GM18517 (cell line): ENCODE data around the gene ZMPSTE24.
A peak's percentile ranks its signal among the peaks of the same experiment; 100 is the strongest.
"Not testable (repeated sequence)": the region's sequence is repeated elsewhere in the genome, so short reads cannot be mapped to it uniquely, and the experiment has no call there.

ENCODE experiments used
- ATAC-seq: cut with Tn5 transposase; IDR thresholded peaks from one replicate; pipeline ENCODE4 v1.9.1; 2021; ENCODE audit warnings: mild to moderate bottlenecking, moderate library complexity; ENCODE audit not compliant: unreplicated experiment

ZMPSTE24 gene

DNA sequence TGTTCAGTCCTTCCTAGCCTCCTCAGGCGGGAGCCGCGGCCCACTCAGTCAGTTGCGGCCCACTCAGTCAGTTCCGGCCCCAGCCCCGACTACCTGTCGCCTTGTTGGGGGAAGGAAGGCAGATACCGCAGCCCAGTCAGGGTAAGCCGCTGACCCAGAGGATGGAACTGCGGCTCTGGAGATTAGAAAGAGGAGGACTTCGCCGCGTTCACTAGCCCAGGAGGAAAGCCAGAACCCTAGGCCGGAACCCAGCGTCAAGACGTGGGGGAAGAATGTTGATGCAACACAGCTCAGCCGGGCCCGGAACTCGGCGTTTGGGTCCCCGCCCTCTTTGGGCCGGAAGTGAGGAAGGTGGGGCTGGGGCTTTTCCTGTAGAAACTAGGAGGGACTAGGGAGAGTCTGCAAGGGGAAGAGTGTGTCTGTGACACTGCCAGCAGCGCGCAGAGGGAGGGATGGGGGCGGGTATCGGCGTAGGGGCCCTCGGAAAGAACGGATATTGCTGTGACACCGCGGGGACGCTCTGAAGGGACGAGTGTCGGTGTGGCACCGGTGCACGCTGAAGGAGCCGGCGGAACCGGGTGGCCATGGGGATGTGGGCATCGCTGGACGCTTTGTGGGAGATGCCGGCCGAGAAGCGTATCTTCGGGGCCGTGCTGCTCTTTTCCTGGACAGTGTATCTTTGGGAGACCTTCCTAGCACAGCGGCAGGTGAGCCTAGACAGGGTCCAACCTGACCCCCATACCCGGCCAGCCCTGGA is at the start of gene ZMPSTE24:
TSS of gene ZMPSTE24 (plus strand) at position 549 of the 757 bp plus-strand sequence. CDS start at position 585, 36 bp downstream.
- ATAC-seq: peak; percentile 89

DNA sequence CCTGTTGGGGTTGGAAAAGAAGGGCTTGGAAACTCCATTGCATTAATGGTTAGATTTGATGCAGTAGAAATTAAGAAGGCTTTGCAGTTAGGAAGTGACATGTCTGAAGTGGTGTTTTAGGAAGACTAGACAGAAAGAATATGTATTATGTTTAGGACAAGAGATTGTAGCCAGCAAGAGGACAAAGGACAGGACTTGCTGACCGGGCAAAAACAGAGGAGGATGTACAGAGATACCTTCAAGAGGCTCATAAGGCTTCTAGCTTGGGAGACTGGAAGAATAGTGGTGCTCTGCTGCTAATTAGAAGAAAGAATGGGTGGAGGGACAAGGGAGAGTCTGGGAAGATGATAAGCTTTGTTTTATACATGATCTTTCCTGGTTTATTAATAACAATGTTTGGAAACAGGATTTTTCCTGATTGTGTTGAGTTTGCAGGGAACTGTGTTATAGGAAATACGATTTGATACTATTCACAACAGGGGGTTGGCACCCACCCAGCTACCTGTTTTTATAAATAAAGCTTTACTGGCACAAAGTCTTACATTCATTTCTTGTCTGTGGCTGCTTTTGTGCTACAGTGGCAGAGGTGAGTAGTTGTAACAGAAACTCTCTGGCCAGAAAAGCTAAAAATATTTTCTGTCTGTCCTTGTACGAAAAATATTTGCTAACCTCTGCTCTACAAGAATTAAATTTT is 47.4 kb upstream of the ZMPSTE24 start:
- no peak for ATAC-seq

DNA sequence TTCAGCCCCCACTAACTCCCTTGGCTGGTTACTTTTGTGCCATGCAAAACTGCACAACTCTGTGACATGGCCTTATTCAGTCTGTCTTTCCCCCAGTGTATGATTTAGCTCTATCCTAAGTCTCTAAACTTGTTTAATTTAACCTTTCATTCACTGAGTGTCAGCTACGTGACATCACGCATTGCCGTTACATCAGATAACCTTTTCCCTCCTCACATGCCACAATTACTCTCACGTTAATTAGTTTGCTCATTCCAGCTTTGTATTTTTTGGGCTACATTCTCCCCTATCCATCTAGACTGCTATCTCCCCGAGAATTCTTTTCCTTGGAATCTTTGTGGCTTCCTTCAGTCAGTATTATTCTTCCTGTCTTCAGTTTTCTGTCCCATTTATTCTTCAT is 39.7 kb upstream of the ZMPSTE24 start:
- ATAC-seq: no peak

DNA sequence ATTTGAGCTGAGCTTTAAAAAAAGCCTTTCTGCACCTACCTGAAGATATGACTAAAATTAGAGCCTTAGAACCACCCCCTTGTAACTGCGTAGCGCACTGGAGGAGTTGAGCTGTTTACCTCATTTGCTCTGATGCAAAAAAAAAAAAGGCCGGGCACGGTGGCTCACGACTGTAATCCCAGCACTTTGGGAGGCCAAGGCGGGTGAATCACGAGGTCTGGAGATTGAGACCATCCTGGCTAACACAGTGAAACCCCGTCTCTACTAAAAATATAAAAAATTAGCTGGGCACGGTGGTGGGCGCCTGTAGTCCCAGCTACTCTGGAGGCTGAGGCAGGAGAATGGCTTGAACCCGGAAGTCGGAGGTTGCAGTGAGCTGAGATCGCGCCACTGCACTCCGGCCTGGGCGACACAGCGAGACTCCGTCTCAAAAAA is 36.5 kb upstream of the ZMPSTE24 start:
- not testable (repeated sequence) for ATAC-seq

DNA sequence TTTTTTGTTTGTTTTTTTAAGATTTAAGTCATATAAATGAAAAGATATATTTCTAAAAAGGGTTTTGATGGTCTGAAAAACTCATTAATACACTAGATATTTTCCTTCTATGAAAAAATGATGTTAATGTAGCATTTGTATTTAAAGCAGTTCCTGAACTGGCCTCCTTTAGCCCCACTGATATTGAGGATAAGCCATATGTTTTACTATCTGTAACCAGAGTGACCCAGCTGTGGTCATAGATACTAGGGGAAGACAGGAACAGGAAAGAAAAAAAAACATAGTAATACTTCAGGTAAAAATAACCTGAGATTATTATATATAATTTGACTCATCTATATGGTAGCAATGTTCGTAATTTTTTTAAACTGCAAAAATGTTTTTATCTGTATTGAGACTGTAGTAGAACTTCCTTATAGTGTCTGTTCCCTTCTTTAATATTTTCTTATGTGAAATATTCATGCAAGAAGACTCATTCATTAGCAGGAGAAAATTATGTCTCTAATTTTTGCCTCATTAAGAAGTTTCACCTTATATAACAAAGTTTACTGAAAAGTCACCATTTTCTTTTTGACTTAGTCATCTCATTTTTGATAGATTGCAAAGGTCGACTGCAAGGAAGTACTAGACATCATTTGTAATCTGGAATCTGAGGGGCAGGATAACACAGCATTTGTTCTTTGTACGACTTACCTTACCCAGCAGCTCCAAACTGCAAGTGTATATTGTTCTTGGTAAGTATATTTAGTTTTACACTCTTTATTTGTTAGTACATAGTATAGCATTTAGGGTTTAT is 35.9 kb upstream of the ZMPSTE24 start:
- no peak for ATAC-seq

DNA sequence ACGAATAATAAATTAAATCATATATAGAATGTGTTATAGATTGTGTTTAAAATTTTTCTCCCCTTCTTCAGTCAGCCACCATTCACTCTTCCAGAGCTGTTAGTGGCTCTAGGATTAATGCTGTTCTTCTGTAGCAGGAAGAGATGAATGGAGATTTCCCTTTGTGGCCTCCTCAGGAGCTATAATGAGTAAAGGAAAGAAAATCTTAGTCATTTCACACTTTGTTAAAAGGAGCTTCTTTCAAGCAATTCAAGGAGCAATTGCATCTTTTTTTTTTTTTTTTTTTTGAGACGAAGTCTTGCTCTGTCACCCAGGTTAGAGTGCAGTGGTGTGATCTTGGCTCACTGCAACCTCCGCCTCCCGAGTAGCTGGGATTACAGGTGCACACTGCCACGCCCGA is 34.0 kb upstream of the ZMPSTE24 start:
- no peak for ATAC-seq

DNA sequence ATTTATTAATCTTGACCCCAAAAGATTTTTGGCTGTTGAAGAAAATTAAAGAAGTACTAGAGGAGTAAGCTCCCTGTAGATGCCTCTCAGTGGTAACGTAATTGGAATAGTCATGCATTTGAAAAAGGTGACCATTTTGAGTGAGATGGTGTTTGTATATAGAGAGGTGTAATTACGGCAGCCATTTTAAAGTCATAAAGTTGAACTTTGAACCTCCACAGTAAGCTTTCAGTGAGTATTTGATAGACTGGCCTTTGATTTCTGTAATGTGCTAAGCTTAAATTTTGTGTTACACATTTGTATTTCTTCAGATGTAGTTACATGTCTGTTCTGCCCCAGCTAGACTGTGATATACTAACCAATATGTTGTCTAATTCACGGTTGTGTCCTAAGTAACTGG is 31.8 kb upstream of the ZMPSTE24 start:
- no peak for ATAC-seq

DNA sequence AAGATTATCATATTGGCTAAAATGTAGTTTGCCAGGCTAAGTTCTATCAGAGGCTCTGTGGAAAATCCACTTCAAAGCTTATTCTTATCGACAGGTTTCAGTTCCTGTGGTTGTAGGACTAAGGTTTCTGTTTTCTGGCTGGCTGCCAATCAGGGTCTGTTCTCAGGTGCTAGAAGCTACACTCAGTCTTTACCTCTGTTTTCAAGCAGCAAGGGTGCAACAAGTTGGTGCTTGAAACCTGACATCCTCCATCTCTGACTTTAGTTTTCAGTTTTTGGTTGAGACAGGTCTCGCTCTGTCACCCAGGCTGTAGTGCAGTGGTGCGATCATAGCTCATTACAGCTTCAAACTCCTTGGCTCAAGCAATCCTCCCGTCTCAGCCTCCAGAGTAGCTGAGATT is 25.6 kb upstream of the ZMPSTE24 start:
- peak; percentile 92 for ATAC-seq

DNA sequence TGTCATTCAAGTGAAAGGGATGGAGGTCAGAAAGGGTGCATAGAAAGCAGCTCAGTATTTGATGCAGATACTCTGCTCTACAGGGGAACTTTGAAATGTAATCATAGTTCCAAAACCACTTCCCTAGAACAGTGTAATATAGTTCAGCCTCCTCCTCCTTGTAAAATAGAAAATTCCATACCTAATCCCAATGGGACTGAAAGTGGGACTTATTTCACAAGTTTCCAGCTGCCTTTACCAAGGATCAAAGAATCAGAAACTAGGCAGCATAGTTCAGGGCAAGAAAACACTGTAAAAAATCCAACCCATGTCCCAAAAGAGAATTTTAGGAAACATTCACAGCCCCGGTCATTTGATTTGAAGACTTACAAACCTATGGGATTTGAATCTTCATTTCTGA is 18.4 kb upstream of the ZMPSTE24 start:
- no peak for ATAC-seq

DNA sequence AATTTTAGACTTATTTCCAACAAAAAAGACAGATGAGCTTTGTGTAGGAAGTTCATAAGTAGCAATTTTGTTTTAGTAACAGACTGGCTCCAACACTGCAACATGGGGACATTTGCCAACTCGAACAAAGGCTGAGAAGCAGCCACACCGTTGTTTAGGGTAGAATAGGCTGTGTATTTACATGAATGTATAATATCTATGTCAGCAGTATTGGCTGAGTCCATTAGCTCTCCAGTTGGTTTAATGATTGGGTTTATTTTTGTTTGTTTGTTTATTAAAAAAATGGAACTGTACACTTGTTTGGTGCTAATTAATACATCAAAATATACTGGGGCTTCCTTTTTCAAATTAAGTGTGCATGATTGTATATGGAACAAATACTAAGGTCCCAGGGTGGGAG is 17.6 kb upstream of the ZMPSTE24 start:
- no peak for ATAC-seq

DNA sequence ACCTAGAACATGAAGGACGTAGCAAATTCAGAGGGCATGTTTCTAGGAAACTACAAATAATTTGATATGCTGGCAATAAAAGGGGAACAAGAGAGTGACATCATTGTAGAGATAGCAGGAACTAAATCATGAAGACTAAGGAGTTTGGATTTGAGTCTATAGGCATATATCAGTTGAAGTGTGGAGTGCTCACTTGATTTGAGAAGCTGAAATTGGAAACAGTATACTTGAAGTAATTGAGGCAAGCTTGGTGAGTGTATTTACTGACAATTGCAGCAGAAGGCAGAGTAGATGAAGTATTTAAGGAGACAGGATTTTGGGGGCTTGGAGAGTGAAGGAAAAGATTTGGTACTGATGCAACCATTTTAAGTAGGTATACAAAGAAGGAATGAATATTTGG is 16.7 kb upstream of the ZMPSTE24 start:
- no peak for ATAC-seq

DNA sequence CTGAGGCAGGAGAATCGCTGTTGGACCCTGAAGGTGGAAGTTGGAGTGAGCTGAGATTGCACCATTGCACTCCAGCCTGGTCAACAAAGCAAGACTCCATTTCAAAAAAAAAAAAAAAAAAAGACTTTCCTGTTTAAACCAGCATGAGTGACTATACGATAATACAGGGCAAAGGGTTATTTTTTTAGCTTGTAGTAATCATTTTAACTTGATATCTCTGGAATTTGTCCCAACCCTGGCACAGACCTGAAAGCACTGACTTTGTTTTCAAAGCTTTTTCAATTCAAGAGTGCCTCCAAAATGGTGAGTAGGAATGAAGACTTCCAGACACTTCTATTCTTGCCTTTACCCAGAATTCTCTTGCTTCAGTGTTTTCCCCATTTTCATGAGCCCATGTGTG is 14.7 kb upstream of the ZMPSTE24 start:
- no peak for ATAC-seq

DNA sequence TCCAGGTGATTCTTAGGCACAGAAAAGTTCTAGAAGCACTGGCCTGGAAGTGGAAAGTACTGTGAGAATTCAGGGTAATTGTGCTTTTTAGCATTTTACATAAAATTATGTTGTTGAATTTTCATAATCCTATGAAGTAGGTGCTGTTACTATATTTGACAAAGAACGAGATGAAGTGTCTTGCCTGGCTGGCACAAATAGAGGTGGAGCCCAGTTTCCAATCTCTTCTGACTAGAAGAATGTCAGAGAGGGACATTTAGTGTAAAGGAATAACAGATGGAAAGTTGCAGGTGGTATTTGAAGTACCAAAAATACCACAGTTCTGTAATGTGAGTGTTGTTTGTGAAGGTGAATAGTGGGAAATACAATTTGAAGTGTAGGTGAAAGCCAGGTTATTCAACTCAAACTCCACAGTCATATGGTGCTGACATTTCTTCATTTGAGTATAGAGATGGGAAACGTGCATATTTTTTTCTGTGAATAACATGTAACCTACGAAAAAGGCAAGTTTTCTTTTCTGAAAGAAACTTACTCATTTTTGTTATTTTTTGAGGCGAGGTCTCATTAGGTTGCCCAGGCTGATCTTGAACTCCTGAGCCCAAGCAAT is 13.8 kb upstream of the ZMPSTE24 start:
- no peak for ATAC-seq

DNA sequence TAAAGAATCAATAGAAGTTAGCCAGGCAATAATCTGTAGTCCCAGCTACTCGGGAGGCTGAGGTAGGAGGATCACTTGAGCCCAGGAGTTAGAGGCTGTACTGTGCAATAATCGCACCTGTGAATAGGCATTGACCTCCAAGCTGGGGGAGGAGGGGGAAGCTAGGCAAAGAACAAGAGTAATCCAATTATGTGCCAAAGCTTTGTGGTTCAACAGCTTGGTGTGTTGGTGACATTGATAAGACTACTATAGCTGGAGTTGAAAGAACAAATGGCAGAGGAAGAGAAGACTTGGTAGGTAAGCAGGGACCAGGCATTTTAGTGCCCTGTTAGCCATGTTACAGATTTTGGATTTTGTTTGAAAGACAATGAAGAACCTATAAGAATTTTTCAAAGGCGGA is 12.3 kb upstream of the ZMPSTE24 start:
- no peak for ATAC-seq

DNA sequence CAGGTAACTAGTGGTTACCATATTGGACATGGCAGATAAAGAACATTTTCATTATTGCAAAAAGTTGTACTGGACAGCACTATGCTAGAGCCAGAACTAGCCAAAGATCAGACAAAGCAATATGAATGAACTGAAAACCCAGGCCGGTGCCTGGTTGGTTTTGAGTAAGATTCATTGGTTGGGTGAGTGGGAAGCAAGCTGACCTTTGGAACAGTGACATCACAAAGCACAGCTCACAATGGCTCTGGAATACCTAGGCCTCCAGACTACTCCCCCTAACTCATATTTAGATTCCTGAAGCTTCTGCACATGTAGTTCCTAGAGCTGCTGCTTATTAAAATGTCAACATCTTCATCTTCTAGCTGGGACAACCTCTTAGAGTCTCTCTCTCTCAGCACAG is 10.4 kb upstream of the ZMPSTE24 start, which contains the start of gene TMCO2:
TSS of gene TMCO2 (plus strand) at position 283 of the 400 bp plus-strand sequence. CDS start at position 340, 57 bp downstream.
- no peak for ATAC-seq

DNA sequence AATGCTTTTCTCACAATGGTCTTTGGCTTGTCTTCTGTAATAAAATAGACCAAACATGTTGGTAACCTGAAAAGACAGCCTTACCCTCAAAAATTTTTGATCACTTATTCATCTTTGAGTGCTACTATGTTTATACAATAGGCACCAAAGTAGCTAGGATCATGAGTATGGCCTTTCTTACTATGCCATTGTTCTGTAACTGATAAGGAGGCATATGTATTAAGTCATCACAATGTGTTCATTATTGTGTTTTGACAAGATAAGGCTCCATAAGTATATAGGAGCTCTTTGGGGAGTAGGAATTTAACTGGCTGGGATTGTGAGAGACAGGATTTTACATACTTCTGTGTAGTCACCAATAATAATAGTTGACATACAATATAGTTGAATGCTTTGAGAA is 9.6 kb upstream of the ZMPSTE24 start:
- ATAC-seq: no peak

DNA sequence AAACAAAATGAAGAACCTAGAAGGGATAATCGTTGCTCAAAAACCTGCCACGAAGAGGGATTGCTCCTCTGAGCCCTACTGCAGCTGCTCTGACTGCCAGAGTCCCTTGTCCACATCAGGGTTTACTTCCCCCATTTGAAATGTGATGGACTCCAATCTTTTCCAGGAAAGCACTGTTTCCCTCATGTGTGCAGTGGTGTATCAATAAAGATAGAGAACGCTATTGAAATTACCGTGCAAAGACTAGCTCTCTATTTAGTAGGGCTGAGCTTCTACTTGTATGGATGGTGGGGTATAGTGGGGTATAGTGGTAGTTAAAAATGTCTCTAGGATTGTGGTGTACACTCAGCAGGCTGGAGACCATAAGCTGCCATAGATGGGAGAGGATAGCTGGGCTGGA is 6.6 kb upstream of the ZMPSTE24 start:
- no peak for ATAC-seq

DNA sequence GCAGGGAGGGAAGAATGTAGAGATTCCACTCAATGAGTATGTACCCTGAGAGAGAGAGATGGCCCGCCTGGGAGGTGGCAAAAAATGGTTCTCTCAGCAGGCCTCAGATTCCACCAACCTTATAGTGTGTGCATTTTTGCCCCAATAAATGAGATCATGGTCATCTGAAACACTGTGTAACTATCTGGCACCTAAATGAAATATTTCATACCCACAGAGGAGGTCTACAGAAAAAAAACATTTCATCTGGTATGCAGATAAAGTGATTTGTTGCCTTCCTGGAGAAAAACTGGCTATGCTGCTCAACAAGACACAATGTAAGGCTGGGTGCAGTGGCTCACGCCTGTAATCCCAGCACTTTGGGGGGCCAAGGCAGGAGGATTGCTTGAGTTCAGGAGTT is 5.4 kb upstream of the ZMPSTE24 start:
- no peak for ATAC-seq

DNA sequence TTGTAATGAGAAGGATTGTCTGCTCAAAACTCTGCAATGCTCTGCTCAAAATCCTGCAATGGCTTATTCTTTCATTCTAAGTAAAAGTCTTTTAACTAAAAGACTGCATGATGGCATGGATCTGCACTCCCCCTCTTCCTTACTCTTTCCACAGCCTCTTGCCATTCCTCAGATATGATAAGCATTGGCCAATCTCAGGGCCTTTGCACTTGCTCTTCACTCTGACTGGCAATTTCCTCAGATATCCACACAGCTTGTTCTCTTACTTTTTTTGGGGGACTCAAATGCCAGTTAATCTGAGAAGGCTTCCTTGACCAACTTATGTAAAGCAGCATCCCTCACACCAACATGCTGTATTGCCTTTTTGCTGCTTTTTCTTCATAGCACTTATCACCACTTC is 2.8 kb upstream of the ZMPSTE24 start:
- ATAC-seq: no peak

DNA sequence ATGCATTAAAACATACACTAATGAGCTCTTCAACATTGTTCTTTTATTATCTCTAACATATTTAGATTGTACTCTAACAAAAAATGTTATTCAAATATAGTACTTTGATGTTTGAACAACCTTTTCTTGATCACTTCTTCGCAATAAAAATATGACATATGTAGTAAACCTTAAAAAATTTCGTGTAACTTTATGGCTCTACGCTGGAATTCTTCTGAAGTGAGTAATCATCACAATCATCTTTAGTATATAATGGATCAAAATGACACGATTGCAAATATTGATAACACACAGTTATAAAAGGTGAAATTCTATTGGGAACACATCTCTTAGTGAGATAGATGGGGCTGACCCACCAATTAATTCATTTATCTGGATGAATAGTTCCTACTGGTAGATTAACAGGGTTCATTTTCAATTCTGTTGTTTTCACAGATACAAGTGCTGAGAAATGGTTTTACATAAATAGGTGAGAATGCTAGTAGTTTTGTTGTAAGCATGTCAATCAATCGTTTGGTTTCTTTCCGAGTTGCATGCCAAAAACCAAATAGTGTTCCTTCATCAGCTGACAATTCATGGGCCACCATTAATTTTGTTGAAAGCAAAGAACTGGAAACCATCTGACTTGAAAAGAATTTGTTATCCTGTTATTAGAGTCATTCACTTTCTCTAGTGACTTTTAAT is 1.5 kb upstream of the ZMPSTE24 start:
- no peak for ATAC-seq

DNA sequence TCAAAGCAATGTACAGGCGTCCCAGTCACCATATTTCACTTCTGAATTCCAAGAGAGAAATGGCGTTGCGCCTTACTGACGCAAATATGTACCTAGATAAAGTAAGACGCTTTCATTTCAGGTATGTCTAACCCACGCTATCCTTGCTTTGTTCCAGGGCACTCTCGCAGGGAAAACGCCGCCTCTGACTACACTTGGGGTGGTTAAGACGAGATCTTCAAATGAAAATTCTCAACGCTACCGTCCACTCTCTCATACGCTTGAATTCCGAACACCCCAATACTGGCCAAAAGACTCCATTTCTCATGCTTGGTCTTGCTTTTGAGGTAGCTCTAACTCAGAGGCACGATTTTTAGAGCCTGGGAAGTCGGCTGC is 736 bp upstream of the ZMPSTE24 start:
- ATAC-seq: no peak
